ENCODE data around the gene MIPOL1.

GRCh38 chr14:37593511-37594237 is 395.9 kb downstream of the MIPOL1 start:
- TF ChIP-seq, protein P1, sequence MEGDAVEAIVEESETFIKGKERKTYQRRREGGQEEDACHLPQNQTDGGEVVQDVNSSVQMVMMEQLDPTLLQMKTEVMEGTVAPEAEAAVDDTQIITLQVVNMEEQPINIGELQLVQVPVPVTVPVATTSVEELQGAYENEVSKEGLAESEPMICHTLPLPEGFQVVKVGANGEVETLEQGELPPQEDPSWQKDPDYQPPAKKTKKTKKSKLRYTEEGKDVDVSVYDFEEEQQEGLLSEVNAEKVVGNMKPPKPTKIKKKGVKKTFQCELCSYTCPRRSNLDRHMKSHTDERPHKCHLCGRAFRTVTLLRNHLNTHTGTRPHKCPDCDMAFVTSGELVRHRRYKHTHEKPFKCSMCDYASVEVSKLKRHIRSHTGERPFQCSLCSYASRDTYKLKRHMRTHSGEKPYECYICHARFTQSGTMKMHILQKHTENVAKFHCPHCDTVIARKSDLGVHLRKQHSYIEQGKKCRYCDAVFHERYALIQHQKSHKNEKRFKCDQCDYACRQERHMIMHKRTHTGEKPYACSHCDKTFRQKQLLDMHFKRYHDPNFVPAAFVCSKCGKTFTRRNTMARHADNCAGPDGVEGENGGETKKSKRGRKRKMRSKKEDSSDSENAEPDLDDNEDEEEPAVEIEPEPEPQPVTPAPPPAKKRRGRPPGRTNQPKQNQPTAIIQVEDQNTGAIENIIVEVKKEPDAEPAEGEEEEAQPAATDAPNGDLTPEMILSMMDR (conservative IDR thresholded peaks at IDR 0.05) = no peak
- TF ChIP-seq EZH2 (IDR thresholded peaks at IDR 0.05; ENCODE audit: low read depth) = no peak
